HG02798 (cell line): Measurements from ENCODE around the gene ISCA1.

Experiments used
- ATAC-seq: cut with Tn5 transposase; IDR thresholded peaks from one replicate; pipeline ENCODE4 v1.9.1; 2021; ENCODE audit warnings: mild to moderate bottlenecking; ENCODE audit not compliant: unreplicated experiment, poor library complexity

Gene ISCA1

DNA sequence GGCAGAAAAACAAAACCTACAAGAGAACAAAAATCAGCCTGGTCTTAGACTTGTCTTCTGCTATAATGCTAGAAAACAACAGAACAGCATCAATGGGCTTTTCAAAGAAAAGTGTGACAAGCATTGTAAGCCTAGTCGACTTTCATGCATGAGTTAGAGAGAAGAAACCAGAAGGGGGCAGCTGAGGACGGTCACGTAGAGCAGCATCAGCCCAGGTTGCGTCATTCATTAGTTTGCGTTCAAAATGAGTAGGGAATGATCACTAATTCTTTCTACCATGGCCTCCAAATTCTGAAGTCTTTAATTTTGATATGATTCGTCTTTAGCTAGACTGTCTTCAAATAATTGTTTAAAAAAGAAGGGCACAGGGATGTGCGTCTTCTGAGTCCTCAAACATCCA lies 4.7 kb upstream of the ISCA1 start:
- ATAC-seq, result no peak

DNA sequence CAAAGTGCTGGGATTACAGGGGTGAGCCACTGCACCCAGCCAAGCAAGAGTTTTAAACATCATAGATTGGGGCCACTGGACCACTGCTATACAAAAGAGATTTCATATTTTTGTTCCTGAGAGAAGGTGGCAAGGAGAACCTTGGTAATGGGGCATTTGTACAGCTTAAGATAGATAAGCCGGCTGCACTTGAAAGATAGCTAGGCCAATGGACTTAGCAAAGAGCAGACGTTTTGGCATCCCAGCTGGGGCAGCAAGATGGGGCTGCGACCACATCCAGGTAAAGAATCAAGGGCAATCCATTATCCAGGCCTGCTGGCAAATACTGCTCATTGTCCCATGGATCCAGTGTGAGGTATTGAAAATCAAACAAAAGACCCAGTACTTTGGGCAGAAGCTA lies 3.9 kb upstream of the ISCA1 start:
- no peak for ATAC-seq

DNA sequence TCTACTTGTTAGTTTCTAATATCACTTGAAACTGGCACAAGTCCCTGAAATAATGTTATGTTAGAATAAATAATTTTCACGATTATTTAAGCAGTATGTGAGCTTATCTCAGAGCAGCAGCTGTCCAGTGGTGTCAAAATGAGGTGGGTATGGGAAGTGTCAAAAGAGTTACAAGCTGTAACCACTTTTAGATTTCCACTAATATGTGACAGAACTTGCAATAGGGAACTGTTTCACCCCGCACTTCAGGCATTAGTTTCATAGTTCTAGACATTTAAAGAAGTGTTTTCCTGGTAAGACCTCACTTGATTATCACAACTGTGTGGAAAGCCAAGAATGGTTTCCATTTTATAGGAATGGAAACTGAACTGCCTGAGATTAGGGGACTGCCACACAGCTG lies 2.9 kb upstream of the ISCA1 start:
- ATAC-seq, result no peak

DNA sequence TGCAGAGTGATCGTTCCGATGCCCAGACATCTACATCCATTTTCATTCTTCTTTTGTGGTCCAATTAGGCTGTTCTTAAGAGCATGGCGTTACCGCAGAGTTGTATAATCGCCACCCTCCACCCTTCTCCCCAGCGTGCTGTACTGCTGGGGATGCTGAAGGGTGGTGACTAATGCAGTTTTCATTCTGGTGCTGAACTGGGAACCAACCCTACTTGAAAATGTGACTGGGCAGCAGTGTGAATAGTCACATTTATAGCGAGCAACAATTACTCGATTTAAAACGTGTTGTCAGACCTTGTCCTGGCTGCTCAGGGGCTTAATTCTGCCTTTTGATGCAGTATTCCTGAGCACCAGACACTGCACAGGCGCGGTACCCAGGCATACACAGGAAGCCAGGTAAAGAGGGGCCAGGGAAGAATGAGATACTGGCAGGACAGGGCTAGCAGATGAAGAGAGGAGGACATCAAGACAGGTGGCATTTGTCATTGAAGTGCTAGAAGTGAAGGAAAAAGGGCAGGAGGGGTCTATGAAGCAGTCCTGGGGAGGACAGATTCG lies 719 bp upstream of the ISCA1 start:
- ATAC-seq, result peak; percentile 10

DNA sequence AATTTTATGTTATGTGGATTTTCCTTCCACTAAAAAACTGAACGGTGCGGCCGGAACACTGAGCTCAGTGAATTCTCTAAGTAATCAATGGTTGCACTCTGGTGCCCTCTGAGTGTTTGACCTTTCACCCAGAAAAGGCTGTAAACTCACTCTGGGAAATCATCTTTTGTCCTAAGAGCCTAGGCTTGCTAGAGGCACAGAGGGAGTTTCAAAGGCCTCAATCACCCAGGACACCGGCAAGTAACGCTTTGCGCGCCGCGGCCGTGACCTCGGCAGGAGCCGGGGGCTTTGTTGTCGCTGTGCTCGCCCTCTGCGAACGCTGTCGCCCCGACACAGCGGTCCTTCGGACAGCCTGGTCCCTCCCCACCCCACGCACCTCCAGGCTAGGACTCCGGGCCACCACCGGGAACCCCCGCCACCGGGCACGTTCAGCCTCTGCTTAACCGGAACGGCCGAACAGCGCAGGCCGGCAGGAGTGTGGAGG lies 703 bp downstream of the ISCA1 start:
- no peak for ATAC-seq

DNA sequence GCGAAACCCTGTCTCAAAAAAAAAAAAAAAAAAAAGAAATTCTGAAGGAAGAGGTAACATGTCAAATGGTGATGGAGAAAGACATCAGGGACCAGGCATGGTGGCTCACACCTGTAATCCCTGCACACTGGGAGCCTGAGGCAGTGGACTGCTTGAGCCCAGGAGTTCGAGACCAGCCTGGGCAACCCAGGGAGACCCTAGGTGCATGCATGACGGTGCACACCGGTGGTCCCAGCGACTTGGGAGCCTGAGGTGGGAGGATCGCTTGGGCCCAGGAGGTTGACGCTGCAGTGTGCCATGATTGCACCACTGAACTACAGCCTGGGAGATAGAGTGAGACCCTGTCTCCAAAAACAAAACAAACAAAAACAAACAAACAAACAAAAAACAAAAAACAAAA lies 1.8 kb downstream of the ISCA1 start:
- ATAC-seq, result no peak

DNA sequence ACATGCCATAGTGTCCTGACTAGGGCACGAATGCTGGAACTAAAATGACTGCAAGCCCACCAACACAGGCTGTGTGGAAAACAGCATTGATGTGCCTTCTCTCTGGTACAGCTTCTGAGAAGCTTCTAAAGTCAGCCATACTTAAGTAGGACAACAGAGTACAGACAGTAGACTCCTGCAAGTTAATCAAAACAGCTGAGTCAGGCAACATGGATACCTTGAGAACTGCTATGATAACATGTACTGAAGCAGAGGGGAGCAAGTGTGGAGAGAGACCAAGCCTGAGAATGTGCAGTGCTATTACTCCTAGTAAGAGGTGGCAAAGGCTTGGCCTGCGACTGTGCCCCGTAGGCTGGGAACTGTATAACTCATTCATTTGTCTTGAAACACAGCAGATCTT lies 2.5 kb downstream of the ISCA1 start:
- no peak for ATAC-seq

DNA sequence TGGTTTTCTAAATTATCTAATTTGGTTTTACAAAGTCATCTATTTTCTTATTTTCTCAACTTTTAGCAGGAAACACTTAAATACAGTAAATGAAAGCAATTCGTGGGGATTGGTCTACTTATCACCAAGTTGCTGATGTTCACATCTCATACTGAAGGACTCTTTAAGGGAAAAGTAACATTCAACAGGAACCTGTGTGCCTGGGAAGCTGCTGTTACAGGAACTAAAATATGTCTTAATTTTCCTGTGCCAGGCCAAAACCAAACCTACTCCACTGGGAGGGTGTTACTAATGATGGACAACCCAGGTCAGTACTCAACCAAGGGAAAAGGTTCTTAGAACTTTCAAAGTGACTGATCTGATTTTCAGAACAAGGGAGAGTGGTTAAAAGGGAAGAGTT lies 5.3 kb downstream of the ISCA1 start:
- no peak for ATAC-seq

DNA sequence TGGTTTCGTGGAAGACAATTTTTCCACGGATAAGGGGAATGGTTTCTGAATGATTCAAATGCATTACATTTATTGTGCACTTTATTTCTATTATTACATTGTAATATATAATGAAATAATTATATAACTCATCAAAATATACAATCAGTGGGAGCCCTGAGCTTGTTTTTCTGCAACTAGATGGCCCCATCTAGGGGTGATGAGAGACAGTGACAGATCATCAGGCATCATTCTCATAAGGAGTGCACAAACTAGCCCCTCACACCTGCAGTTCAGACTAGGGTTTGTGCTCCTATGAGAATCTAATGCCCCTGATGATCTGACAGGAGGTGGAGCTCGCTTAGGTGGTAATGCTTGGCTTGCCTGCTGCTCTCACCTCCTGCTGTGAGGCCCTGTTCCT lies 6.4 kb downstream of the ISCA1 start:
- no peak for ATAC-seq

DNA sequence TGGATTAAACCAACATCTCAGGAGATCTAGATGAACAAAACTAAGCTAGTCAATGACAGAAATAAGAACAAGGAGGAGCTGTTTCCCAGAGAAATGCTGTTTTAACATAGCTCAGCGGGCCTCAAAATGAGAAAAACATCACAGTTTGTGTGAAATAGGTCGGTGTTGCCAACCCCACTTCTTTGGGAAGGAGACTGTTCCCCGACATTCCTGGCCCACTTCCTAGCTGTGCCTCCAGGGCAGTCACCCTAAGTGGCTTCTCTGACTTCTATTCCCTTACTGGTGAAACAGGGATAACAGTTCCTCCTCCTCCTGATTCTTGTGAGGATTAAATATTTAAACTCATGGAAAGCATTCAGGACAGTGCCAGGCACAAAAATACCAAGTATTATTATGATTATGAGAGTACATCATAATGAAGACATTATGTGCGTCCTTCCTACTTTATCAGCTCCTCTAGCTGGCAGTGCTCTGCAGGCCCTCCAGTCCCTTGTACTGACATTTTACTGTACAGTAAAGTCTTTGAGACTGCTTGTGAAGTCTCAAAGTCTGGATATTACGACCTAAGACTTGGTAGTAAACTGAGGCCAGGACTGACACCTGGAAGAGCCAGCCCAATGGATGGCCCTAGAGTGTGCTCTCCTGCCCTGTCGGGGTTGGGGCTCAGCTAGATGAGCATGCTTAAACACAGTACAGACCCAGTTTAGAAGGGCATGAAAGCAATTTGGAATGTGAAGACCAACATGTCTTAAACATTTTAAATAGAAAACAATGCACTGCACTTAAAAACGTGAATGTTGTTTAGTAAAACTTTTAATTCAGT lies 7.3 kb downstream of the ISCA1 start:
- ATAC-seq, result no peak

DNA sequence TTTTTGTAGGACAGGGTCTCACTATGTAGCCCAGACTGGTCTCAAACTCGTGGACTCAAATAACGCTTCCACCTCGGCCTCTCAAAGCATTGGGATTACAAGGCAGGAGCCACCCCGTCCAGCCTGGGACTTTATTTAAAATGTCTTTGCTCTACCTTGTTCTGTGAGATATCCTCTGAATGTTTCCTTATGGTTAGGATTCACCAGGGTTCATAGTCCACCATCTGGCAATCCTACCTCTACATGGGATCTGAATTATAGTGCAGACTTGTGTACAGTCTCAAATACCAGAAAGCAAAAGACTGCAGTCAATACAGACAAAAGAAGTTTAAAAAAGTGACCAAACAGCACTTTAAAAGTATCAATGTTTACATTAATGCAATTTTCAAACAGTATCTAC lies 10.1 kb downstream of the ISCA1 start:
- ATAC-seq, result no peak

DNA sequence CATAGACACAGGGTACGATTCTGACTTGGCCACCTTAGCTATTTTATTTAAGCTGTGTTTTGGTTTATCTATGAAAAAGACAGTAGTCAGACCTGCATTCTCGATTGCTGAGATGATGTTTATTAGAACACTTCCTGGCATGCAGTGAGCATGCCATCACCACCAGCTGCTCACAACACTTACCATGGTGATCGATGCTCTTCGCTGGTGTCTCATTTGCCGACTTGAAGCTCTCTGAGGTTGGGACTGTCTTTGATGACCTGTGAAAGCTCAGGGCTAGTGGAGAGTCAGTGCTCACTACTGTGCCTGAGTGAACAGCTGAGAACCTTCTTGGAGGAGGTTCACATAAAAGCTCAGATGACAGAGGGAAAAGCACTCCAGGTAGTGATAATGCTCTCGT lies 18.5 kb downstream of the ISCA1 start:
- ATAC-seq, result no peak

DNA sequence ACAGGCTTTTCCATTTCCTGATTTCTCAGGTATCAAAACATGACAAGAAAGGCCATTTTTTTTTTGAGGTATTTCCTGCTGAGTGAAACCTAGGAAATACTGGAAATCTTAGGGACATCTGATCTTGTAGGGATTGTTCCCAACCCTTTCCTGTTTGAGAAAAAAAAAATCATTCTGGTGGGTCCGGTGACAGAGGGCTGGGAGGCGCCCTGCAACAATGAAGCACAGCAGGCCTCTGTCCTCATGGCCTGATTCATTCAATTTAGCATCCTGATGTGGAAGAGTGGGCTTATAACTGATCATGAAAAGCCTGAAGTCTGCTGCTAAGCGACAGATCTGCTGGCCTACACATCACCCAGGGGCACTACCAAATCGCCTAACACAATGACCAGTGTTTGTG lies 19.8 kb downstream of the ISCA1 start:
- ATAC-seq, result no peak

DNA sequence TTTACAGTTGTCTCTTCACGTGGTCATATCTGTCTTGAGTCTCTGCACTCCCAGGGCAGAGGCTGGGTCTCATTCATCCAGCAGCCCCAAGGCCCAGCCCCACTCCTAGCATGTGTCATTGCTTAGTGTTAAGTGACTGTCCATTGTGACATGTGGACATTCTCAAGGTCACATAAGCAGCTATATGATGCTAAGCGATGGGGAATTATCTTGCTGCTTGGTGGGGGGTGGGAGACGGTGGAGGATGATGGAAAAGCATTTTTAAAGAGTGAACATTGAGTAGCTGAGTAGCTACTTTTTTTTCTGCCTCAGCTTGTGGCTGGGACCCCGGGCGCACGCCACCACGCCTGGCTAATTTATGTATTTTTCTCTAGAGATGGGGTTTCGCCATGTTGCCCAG lies 22.8 kb downstream of the ISCA1 start, which contains the start of gene C9orf153:
Gene C9orf153 (minus strand): TSS at position 101 of the 400 bp plus-strand sequence. CDS start 30,054 bp downstream, outside the sequence.
- no peak for ATAC-seq

DNA sequence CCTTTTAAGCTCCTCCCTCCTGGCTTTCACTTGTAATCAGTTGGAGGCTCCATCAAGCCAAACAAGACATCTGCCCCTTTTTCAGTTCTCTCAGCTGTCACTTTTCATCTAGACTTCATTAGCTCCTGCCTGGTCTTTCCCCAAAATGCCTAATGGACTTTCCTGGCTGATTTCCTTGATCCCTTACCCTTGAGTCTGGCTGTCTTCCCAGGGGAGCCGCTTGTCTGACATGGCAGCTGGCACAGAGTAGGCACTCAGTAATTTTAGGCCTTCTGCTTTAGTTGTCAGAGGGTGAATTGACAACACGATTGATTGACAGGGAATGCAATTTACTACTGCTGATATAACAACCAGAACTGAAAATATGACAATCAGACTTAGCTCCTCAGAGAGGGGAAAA lies 24.9 kb downstream of the ISCA1 start:
- no peak for ATAC-seq

DNA sequence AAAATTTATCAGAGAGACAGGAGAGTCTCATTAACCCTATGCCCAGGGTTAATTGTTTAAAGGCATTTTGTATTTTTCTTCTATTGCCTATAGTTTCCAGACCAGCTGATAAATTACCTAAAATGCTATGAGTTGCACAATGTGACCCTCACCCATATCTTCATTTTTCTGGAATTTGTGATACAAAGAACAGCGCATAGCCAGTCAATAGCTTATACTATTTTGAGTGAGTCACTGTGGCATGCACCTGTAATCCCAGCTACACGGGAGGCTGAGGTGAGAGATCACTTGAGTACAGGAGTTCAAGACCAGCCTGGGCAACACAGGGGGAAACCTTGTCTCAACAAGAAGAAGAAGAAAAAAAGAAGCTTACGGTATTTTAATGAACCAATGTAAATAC lies 25.7 kb downstream of the ISCA1 start:
- ATAC-seq, result no peak

DNA sequence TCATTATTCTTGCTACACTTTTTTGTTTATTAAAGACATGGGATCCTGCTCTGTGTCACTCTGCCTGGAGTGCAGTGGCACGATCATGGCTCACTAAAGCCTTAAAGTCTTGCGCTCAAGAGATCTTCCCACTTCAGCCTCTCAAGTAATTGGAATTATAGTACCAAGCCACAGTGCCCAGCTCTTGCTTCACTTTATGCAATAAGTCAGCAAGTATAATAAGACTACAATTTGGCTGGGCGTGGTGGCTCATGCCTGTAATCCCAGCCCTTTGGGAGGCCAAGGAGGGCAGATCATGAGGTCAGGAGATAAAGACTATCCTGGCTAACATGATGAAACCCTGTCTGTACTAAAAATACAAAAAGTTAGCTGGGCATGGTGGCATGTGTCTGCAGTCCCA lies 28.8 kb downstream of the ISCA1 start:
- ATAC-seq, result no peak

DNA sequence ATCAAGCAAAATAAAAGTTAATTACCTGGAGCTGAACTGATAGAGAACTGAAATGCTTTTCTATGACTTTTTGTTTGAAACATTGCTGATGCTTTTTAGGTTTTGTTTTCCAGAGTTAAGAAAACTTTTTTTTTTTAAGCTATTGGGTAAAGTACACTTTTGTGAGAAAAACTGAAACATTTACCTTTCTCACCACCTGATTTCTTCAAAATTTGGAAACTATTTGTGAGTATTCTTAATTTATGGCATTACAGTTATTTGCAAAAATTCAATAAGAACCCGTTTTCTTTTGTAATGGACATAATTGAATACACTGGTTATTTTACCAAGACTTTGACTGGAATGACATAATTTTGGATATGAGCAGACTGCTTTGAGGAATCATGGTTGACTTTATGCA lies 29.5 kb downstream of the ISCA1 start:
- no peak for ATAC-seq

DNA sequence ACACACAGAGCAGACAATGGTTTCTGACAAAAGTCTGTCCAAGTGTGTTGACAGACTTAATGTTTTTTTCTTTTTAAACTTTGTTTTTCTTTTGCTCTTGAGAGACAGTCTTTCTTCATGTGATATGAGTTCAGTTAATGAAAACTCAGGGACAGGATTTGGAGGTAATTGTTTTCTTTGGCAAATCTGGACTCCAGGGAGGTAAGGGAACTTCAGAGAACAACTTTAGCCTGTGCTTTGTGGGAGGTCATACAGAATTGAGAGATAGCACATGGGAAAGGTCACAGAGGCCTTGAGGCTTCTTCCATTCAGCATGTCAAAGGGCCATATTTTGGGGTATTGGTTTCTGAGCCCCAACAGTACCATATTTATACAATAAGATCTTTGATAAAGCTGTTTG lies 32.2 kb downstream of the ISCA1 start:
- ATAC-seq, result no peak

DNA sequence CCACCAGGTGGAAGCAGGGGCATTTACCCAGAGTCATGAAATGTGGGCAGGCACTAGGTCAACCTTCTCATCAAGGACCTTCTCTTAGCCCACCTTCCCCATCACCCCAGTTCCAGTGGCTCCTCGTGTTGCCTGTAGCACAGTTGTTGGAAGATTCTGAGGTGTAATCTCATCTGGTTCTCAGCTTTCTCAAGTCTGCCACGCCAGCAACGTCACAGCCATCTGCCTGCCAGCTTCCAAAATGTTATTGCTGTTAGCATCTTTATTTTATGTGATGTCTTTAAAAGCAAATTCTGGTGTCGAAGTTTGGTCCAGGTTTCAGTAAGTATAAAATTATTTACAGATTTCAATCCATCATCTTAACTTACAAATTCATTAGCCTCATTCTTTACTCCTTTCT lies 33.6 kb downstream of the ISCA1 start:
- ATAC-seq, result no peak

DNA sequence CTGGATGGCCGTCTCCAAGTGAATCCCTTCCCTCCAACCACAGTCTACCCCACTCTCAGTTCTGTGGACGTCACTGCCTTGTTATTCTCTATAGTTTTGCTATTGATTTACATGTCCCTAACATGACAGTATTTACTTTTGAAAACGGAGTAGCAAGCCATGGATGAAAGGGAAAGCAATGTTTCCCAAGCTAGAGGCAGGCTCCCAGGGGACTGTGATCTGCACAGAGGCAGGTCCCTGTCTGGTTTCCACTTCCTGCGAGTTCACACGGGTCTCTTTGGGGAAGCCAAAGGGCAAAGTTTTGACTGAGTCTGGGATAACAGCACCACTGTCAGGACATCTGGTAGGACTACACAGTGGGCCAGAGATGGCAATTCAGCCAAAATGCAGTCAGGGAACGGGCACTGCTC lies 35.6 kb downstream of the ISCA1 start:
- ATAC-seq, result peak; percentile 77

DNA sequence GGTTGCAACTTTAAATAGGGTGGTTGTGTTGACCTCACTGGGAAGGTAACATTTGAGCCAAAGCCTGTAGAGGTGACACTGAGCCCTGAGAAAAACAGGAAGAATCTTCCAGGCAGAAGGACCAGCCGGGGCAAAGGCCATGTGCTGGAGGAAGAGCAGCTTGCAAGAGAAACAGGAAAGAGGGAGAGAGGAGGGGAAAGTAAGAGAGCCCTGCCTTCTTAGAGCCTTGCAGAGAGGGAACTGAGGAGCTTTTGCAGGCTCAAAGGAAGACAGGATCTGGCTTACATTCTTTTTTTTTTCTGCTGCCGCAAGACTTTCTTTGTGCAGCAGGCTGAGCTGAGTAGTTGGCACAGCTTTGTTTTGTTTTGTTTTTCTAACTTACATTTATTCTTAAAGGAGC lies 40.3 kb downstream of the ISCA1 start:
- no peak for ATAC-seq
